Memory B cell (primary cell): Measurements from ENCODE around the gene DIP2C.
A peak's percentile ranks its signal among the peaks of the same experiment; 100 is the strongest.
"Not testable (repeated sequence)": the region's sequence is repeated elsewhere in the genome, so short reads cannot be mapped to it uniquely, and the experiment has no call there.

Experiments used
- ATAC-seq: fragments of 150-1000 bp; cut with Tn5 transposase; 2 replicates; pipeline ENCODE4 v1.10.0; 2021; ENCODE audit warnings: low read depth, mild to moderate bottlenecking, moderate library complexity
- DNase-seq, 2 donors: peaks; one replicate each; pipeline ENCODE4 v3.0.0; 2022; ENCODE audit warnings: low spot score in 2 of 2
- H3K27ac Mint-ChIP-seq: one replicate; pipeline ENCODE4 v1.8.0; 2022; ENCODE audit warnings: mild to moderate bottlenecking, moderate library complexity, mixed read lengths
- H3K27me3 Mint-ChIP-seq: one replicate; pipeline ENCODE4 v1.8.0; 2022; ENCODE audit warnings: mixed read lengths
- H3K36me3 Mint-ChIP-seq: one replicate; pipeline ENCODE4 v1.8.0; 2022; ENCODE audit warnings: mild to moderate bottlenecking, mixed read lengths
- H3K4me1 Mint-ChIP-seq: one replicate; pipeline ENCODE4 v1.8.0; 2022; ENCODE audit warnings: mixed read lengths
- H3K4me3 Mint-ChIP-seq: one replicate; pipeline ENCODE4 v1.8.0; 2022; ENCODE audit warnings: mild to moderate bottlenecking, moderate library complexity, mixed read lengths
- H3K9me3 Mint-ChIP-seq: one replicate; pipeline ENCODE4 v1.8.0; 2022; ENCODE audit warnings: mixed read lengths

Gene DIP2C

GRCh38 chr10:519716-520401, 169.6 kb downstream of the DIP2C start:
- DNase-seq (no peak), ATAC-seq (no peak)
- Mint-ChIP-seq H3K9me3 (no peaks in the 10 kb centered on the region), H3K4me3 (no peak overlapping the region), H3K27ac (no peak overlapping the region), H3K36me3 (no peaks in the 10 kb centered on the region), H3K27me3 (peaks cover 23% of the 10 kb centered on the region), H3K4me1 (peaks cover 5% of the 10 kb centered on the region)

- Mint-ChIP-seq H3K36me3 (no peaks in the 10 kb centered on the region), H3K27me3 (peaks cover 25% of the 10 kb centered on the region), H3K27ac (no peak overlapping the region), H3K4me1 (peaks cover 5% of the 10 kb centered on the region), H3K9me3 (no peaks in the 10 kb centered on the region), H3K4me3 (no peak overlapping the region)
- ATAC-seq (no peak), DNase-seq (no peak)
Measured at GRCh38 chr10:519055-519715, 170.3 kb downstream of the DIP2C start.

- Mint-ChIP-seq H3K4me3 (no peak overlapping the region), H3K27ac (no peak overlapping the region), H3K9me3 (no peaks in the 10 kb centered on the region), H3K27me3 (peaks cover 26% of the 10 kb centered on the region), H3K36me3 (no peaks in the 10 kb centered on the region), H3K4me1 (peaks cover 11% of the 10 kb centered on the region)
- no peak for DNase-seq
- no peak for ATAC-seq
Measured at GRCh38 chr10:517872-518475, 171.5 kb downstream of the DIP2C start.

- Mint-ChIP-seq H3K27ac (no peak overlapping the region), H3K4me3 (no peak overlapping the region), H3K36me3 (no peaks in the 10 kb centered on the region), H3K9me3 (no peaks in the 10 kb centered on the region), H3K27me3 (peaks cover 21% of the 10 kb centered on the region), H3K4me1 (peaks cover 11% of the 10 kb centered on the region)
- DNase-seq = no peak
- ATAC-seq = no peak
Measured at GRCh38 chr10:517241-517830, 172.1 kb downstream of the DIP2C start.

- peaks cover 11% of the 10 kb centered on the region for H3K4me1 Mint-ChIP-seq
Measured at GRCh38 chr10:516764-517163, 172.7 kb downstream of the DIP2C start.

GRCh38 chr10:515674-516073, 173.8 kb downstream of the DIP2C start:
- Mint-ChIP-seq H3K27me3 (peaks cover 19% of the 10 kb centered on the region), H3K27ac (no peak overlapping the region), H3K9me3 (no peaks in the 10 kb centered on the region), H3K4me1 (peaks cover 15% of the 10 kb centered on the region), H3K4me3 (no peak overlapping the region), H3K36me3 (no peaks in the 10 kb centered on the region)
- no peak for DNase-seq
- no peak for ATAC-seq

More at GRCh38 chr10:516764-517163, 172.7 kb downstream of the DIP2C start:
- no peak for DNase-seq
- H3K4me3 Mint-ChIP-seq = no peak overlapping the region
- H3K36me3 Mint-ChIP-seq = no peaks in the 10 kb centered on the region
- peaks cover 21% of the 10 kb centered on the region for H3K27me3 Mint-ChIP-seq
- no peak for ATAC-seq
- H3K27ac Mint-ChIP-seq = no peak overlapping the region
- no peaks in the 10 kb centered on the region for H3K9me3 Mint-ChIP-seq

- H3K27me3 Mint-ChIP-seq = peaks cover 17% of the 10 kb centered on the region
- ATAC-seq = no peak
- no peak overlapping the region for H3K27ac Mint-ChIP-seq
Measured at GRCh38 chr10:514137-514671, 175.3 kb downstream of the DIP2C start.

GRCh38 chr10:513393-513792, 176.1 kb downstream of the DIP2C start:
- ATAC-seq (peak; percentile 58), DNase-seq (no peak)
- Mint-ChIP-seq H3K4me3 (peak overlapping the region; percentile 91), H3K27me3 (peaks cover 13% of the 10 kb centered on the region), H3K9me3 (no peaks in the 10 kb centered on the region), H3K4me1 (peaks cover 15% of the 10 kb centered on the region), H3K36me3 (no peaks in the 10 kb centered on the region), H3K27ac (peak overlapping the region; percentile 59)

More at GRCh38 chr10:514137-514671, 175.3 kb downstream of the DIP2C start:
- Mint-ChIP-seq H3K4me3 (no peak overlapping the region), H3K4me1 (peaks cover 15% of the 10 kb centered on the region), H3K36me3 (no peaks in the 10 kb centered on the region), H3K9me3 (no peaks in the 10 kb centered on the region)
- DNase-seq = no peak

GRCh38 chr10:512661-513060, 176.8 kb downstream of the DIP2C start:
- not testable (repeated sequence) for DNase-seq, ATAC-seq, H3K4me3 Mint-ChIP-seq, H3K9me3 Mint-ChIP-seq, H3K36me3 Mint-ChIP-seq, H3K27ac Mint-ChIP-seq
- Mint-ChIP-seq H3K27me3 (peaks cover 15% of the 10 kb centered on the region), H3K4me1 (peaks cover 15% of the 10 kb centered on the region)

- Mint-ChIP-seq H3K4me3 (no peak overlapping the region), H3K27ac (no peak overlapping the region)
- DNase-seq = no peak
Measured at GRCh38 chr10:511849-512191, 177.6 kb downstream of the DIP2C start.

GRCh38 chr10:511101-511848, 178.2 kb downstream of the DIP2C start:
- ATAC-seq (peak; percentile 86), DNase-seq (peak; percentile 81 to 85)
- Mint-ChIP-seq H3K36me3 (no peaks in the 10 kb centered on the region), H3K4me1 (peaks cover 13% of the 10 kb centered on the region), H3K9me3 (no peaks in the 10 kb centered on the region), H3K27ac (no peak overlapping the region), H3K4me3 (no peak overlapping the region), H3K27me3 (peaks cover 10% of the 10 kb centered on the region)

More at GRCh38 chr10:511849-512191, 177.6 kb downstream of the DIP2C start:
- Mint-ChIP-seq H3K9me3 (no peaks in the 10 kb centered on the region), H3K27me3 (peaks cover 10% of the 10 kb centered on the region), H3K4me1 (peaks cover 13% of the 10 kb centered on the region), H3K36me3 (no peaks in the 10 kb centered on the region)
- ATAC-seq = no peak

GRCh38 chr10:510415-510881, 179.0 kb downstream of the DIP2C start:
- no peaks in the 10 kb centered on the region for H3K9me3 Mint-ChIP-seq
- no peak for DNase-seq
- H3K27me3 Mint-ChIP-seq = peaks cover 10% of the 10 kb centered on the region
- ATAC-seq = no peak
- no peak overlapping the region for H3K4me3 Mint-ChIP-seq
- peaks cover 18% of the 10 kb centered on the region for H3K4me1 Mint-ChIP-seq
- H3K27ac Mint-ChIP-seq = no peak overlapping the region
- H3K36me3 Mint-ChIP-seq = no peaks in the 10 kb centered on the region

GRCh38 chr10:509361-510102, 179.9 kb downstream of the DIP2C start:
- H3K36me3 Mint-ChIP-seq = no peaks in the 10 kb centered on the region
- H3K9me3 Mint-ChIP-seq = no peaks in the 10 kb centered on the region
- no peak overlapping the region for H3K4me3 Mint-ChIP-seq
- no peak for DNase-seq
- peaks cover 21% of the 10 kb centered on the region for H3K4me1 Mint-ChIP-seq
- H3K27me3 Mint-ChIP-seq = peaks cover 9% of the 10 kb centered on the region
- no peak overlapping the region for H3K27ac Mint-ChIP-seq
- no peak for ATAC-seq
